ENCODE data around the gene TBC1D2B. TPM values are rescaled to one million over a fixed set of nuclear protein-coding genes. Genes with fewer than 3 reads are reported as not detected.

The TBC1D2B gene
- total and polyA plus RNA-seq, 10 donors = 9.4 to 131 (median 97.4) TPM

GRCh38 chr15:78007211-78007931 lies 70.1 kb downstream of the TBC1D2B start:
- no peaks in the 10 kb centered on the region for H3K27me3 ChIP-seq (replicated peaks in 1 of 7)
- WGBS, 5 donors = 74 to 88% (median 79%) methylated on average over 11 of the region's 11 CpGs
- intact Hi-C loops (cut with DNase I; ENCODE audit: low total_unique reads) = loop anchor here (10.0 kb wide), 1 partner anchor 97 kb away; no protein-coding TSS in a partner anchor
- H3K4me3 ChIP-seq = no peak overlapping the region
- no peak for DNase-seq
- TF ChIP-seq POLR2A (IDR thresholded peaks at IDR 0.05) = no peak
- TF ChIP-seq POLR2AphosphoS5 (IDR thresholded peaks at IDR 0.05) = no peak
- TF ChIP-seq CTCF (IDR thresholded peaks at IDR 0.05 in 8 of 11, conservative IDR thresholded peaks at IDR 0.05 in 3 of 11) = no peak
- H3K9me3 ChIP-seq = no peaks in the 10 kb centered on the region
- H3K36me3 ChIP-seq = peaks cover 0 to 99% (median 68%) of the 10 kb centered on the region in 6 donors
- peak overlapping the region in 3 of 8 donors; percentile 25 to 60 (median 55) for H3K27ac ChIP-seq
- peaks cover 0 to 74% (median 40%) of the 10 kb centered on the region in 6 donors for H3K4me1 ChIP-seq

DNA sequence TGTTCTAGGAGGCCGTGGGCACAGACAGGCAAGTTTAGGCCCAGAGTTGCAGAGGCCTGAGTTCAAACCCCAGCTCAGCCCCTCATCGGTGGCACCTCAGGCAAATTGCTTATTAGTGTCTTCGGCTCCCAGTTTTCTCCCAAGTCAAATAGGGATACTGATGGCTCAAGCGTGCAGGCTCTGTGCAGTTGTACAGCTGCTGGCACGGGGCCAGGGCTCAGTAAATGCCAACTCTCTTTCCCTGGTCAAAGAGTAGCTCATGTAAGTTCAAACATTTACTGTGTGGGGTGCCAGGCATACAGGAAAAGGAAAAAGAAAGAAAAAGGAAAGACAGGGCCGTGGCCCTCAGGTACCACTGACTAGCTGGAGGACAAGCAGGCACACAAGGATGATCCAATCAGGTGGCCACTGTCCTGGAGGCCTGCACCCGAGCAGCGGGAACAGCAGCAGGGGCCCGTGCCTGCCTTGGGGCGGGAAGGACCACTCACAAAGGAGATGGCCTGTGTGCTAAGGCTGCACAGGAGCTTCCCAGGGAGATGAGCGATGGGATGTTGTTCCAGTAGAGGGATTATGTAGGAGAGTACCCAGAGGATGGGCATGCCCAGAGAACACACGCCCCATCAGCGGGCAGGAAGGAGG lies 70.8 kb downstream of the TBC1D2B start:
- DNase-seq = no peak
- peak overlapping the region in 5 of 8 donors; percentile 9 to 60 (median 49) for H3K27ac ChIP-seq
- peaks cover 0 to 99% (median 69%) of the 10 kb centered on the region in 6 donors for H3K36me3 ChIP-seq
- H3K9me3 ChIP-seq = no peaks in the 10 kb centered on the region
- intact Hi-C loops (cut with DNase I; ENCODE audit: low total_unique reads) = loop anchor here (10.0 kb wide), 1 partner anchor 98 kb away; no protein-coding TSS in a partner anchor
- H3K4me1 ChIP-seq = peaks cover 0 to 70% (median 40%) of the 10 kb centered on the region in 6 donors
- TF ChIP-seq POLR2AphosphoS5 (IDR thresholded peaks at IDR 0.05) (peak in 2 of 3 donors; percentile 19 to 37), POLR2A (IDR thresholded peaks at IDR 0.05) (no peak), CTCF (IDR thresholded peaks at IDR 0.05 in 8 of 11, conservative IDR thresholded peaks at IDR 0.05 in 3 of 11) (no peak)
- no peaks in the 10 kb centered on the region for H3K27me3 ChIP-seq (replicated peaks in 1 of 7)
- WGBS, 5 donors = 80 to 90% (median 84%) methylated on average over 12 to 13 of the region's 13 CpGs
- H3K4me3 ChIP-seq = no peak overlapping the region

GRCh38 chr15:78004919-78005634 lies 72.4 kb downstream of the TBC1D2B start:
- intact Hi-C loops (cut with DNase I; ENCODE audit: low total_unique reads) = loop anchor here (10.0 kb wide), 1 partner anchor 100 kb away; no protein-coding TSS in a partner anchor
- Histone ChIP-seq H3K4me1 (peaks cover 0 to 79% (median 44%) of the 10 kb centered on the region in 6 donors), H3K27ac (peak overlapping the region in 5 of 8 donors; percentile 21 to 60 (median 49))

More at GRCh38 chr15:78004919-78005634, 72.4 kb downstream of the TBC1D2B start:
- Histone ChIP-seq H3K4me3 (no peak overlapping the region), H3K27me3 (replicated peaks in 1 of 7) (no peaks in the 10 kb centered on the region), H3K9me3 (no peaks in the 10 kb centered on the region), H3K36me3 (peaks cover 0 to 99% (median 73%) of the 10 kb centered on the region in 6 donors)
- DNase-seq = no peak
- 50 to 71% (median 57%) methylated on average over 7 to 10 of the region's 10 CpGs for WGBS, 5 donors
- TF ChIP-seq POLR2A (IDR thresholded peaks at IDR 0.05) = no peak
- TF ChIP-seq CTCF (IDR thresholded peaks at IDR 0.05 in 8 of 11, conservative IDR thresholded peaks at IDR 0.05 in 3 of 11) = peak in 3 of 11 experiments; percentile 13 to 30 (median 14)
- TF ChIP-seq POLR2AphosphoS5 (IDR thresholded peaks at IDR 0.05) = peak; percentile 46 to 84 (median 79)

All from spleen (tissue), 11 donors.